Caco-2 (cell line): ENCODE results near the gene SLC1A3. TPM values are rescaled to one million over a fixed set of nuclear protein-coding genes. Genes with fewer than 3 reads are reported as not detected.

Source experiments
- BruUV-seq: library from RNA; stranded (reverse); fragments of 400-500 nt; replicated peaks from 2 replicates; lab custom pipeline; 2021; lab: Mats Ljungman, UMichigan
- CTCF ChIA-PET: fragments of 300-600 bp; sonication (Branson Sonifier 250); formaldehyde crosslinking; loops from one replicate; lab custom pipeline; 2022; ENCODE audit warnings: antibody characterized with exemption; lab: Charles Lee
- POLR2A ChIA-PET: fragments of 300-600 bp; sonication (Branson Sonifier 250); formaldehyde crosslinking; loops from one replicate; lab custom pipeline; 2022; ENCODE audit warnings: antibody characterized with exemption; lab: Charles Lee
- DNase-seq, 2 experiments: peaks; one replicate each; pipeline versions ENCODE4 v3.0.0 to v3.0.0-alpha.2; 2020 to 2022
- H3K27me3 ChIP-seq: replicated peaks from 2 replicates; pipeline ENCODE4 v1.6.0; 2011; ENCODE audit warnings: low read length; ENCODE audit not compliant: control insufficient read depth, insufficient read depth
- H3K36me3 ChIP-seq: 2 replicates; pipeline ENCODE4 v1.5.1; 2011; ENCODE audit warnings: low read length; ENCODE audit not compliant: control insufficient read depth, insufficient read depth
- H3K4me1 ChIP-seq: fragments of 250-450 bp; sonication (Bioruptor Pico); 2 replicates; pipeline ENCODE4 v1.5.1; 2020; ENCODE audit warnings: mild to moderate bottlenecking
- H3K4me3 ChIP-seq: 2 replicates; pipeline ENCODE4 v1.5.1; 2011; ENCODE audit warnings: low read depth, mild to moderate bottlenecking, control low read depth, low read length
- H3K9me3 ChIP-seq: fragments of 250-450 bp; sonication (Bioruptor Pico); 2 replicates; pipeline ENCODE4 v1.5.1; 2020; ENCODE audit warnings: mild to moderate bottlenecking, moderate library complexity
- H3K27ac Mint-ChIP-seq: one replicate; pipeline ENCODE4 v1.8.0; 2022; ENCODE audit warnings: mixed read lengths; ENCODE audit not compliant: unreplicated experiment
- H3K27me3 Mint-ChIP-seq: one replicate; pipeline ENCODE4 v1.8.0; 2022; ENCODE audit warnings: mixed read lengths; ENCODE audit not compliant: insufficient read depth, unreplicated experiment
- H3K36me3 Mint-ChIP-seq: one replicate; pipeline ENCODE4 v1.8.0; 2022; ENCODE audit warnings: mild to moderate bottlenecking, mixed read lengths; ENCODE audit not compliant: insufficient read depth, unreplicated experiment
- H3K4me1 Mint-ChIP-seq: one replicate; pipeline ENCODE4 v1.8.0; 2022; ENCODE audit warnings: low read depth, mixed read lengths; ENCODE audit not compliant: unreplicated experiment
- H3K4me3 Mint-ChIP-seq: one replicate; pipeline ENCODE4 v1.8.0; 2022; ENCODE audit warnings: mild to moderate bottlenecking, moderate library complexity, mixed read lengths; ENCODE audit not compliant: unreplicated experiment
- H3K9me3 Mint-ChIP-seq: one replicate; pipeline ENCODE4 v1.8.0; 2022; ENCODE audit warnings: mixed read lengths; ENCODE audit not compliant: unreplicated experiment
- intact Hi-C: fragments of 100-400 bp; cut with micrococcal nuclease; formaldehyde crosslinking; loops from one replicate; pipeline ENCODE4 v1.10.0; 2022; ENCODE audit not compliant: unreplicated experiment
- total RNA-seq: library from RNA; stranded (reverse); gene quantifications from 2 replicates; pipeline ENCODE4 v1.2.3, GENCODE V29; 2022
- TF ChIP-seq, protein P1 (sequence below), 2 experiments: fragments of 200-600 bp in 1 of 2; IDR thresholded peaks; 1 replicate in 1 of 2; 2 replicates in 1 of 2; pipeline versions ENCODE4 v1.5.1 to v1.8.0; 2011 to 2022; ENCODE audit warnings: antibody characterized with exemption in 1 of 2, control low read depth in 1 of 2, inconsistent platforms in 1 of 2, low read depth in 1 of 2, low read length in 1 of 2, mild to moderate bottlenecking in 1 of 2, moderate library complexity in 1 of 2; ENCODE audit not compliant: insufficient read depth in 1 of 2, severe bottlenecking in 1 of 2, unreplicated experiment in 1 of 2

SLC1A3 gene
- total RNA-seq, 1 experiment from 2014 or later = 178 TPM

GRCh38 chr5:36689225-36689624 is 82.8 kb downstream of the SLC1A3 start:
- BruUV-seq = no TSS peak
- H3K36me3 ChIP-seq = no peaks in the 10 kb centered on the region; the same call in 1 of the 2 replicates
- H3K9me3 ChIP-seq = no peaks in the 10 kb centered on the region
- Mint-ChIP-seq H3K9me3 (no peaks in the 10 kb centered on the region), H3K27me3 (no peaks in the 10 kb centered on the region), H3K4me3 (peak overlapping the region; percentile 75), H3K36me3 (peaks cover 42% of the 10 kb centered on the region), H3K4me1 (peaks cover 6% of the 10 kb centered on the region), H3K27ac (no peak overlapping the region)
- no peak overlapping the region for H3K4me3 ChIP-seq
- POLR2A ChIA-PET = no interaction called here
- TF ChIP-seq, protein P1, sequence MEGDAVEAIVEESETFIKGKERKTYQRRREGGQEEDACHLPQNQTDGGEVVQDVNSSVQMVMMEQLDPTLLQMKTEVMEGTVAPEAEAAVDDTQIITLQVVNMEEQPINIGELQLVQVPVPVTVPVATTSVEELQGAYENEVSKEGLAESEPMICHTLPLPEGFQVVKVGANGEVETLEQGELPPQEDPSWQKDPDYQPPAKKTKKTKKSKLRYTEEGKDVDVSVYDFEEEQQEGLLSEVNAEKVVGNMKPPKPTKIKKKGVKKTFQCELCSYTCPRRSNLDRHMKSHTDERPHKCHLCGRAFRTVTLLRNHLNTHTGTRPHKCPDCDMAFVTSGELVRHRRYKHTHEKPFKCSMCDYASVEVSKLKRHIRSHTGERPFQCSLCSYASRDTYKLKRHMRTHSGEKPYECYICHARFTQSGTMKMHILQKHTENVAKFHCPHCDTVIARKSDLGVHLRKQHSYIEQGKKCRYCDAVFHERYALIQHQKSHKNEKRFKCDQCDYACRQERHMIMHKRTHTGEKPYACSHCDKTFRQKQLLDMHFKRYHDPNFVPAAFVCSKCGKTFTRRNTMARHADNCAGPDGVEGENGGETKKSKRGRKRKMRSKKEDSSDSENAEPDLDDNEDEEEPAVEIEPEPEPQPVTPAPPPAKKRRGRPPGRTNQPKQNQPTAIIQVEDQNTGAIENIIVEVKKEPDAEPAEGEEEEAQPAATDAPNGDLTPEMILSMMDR (IDR thresholded peaks at IDR 0.05; ENCODE audit: insufficient read depth in 1 of 2, low read depth in 1 of 2, low read length in 1 of 2, severe bottlenecking in 1 of 2, unreplicated experiment in 1 of 2) = no peak
- H3K27me3 ChIP-seq = no peaks in the 10 kb centered on the region
- H3K4me1 ChIP-seq = peaks cover 9% of the 10 kb centered on the region; the same call in 1 of the 2 replicates
- DNase-seq = no peak
- CTCF ChIA-PET = interaction anchor here (0.6 to 1.8 kb wide), 3 partner anchors 11 to 39 kb away, joined by 3 to 5 read pairs (median 4); no protein-coding TSS in a partner anchor
- intact Hi-C loops = no loop called here

GRCh38 chr5:36690041-36690961 is 83.9 kb downstream of the SLC1A3 start:
- Histone ChIP-seq H3K27me3 (no peaks in the 10 kb centered on the region), H3K4me3 (peak overlapping the region; percentile 71)

More at GRCh38 chr5:36690041-36690961, 83.9 kb downstream of the SLC1A3 start:
- Mint-ChIP-seq H3K27ac (peak overlapping the region; percentile 28), H3K27me3 (no peaks in the 10 kb centered on the region), H3K4me3 (peak overlapping the region; percentile 75), H3K9me3 (no peaks in the 10 kb centered on the region), H3K36me3 (peaks cover 33% of the 10 kb centered on the region), H3K4me1 (peaks cover 10% of the 10 kb centered on the region)
- DNase-seq = peak; percentile 90 to 91
- Histone ChIP-seq H3K9me3 (no peaks in the 10 kb centered on the region), H3K4me1 (peaks cover 14% of the 10 kb centered on the region; the same call in 1 of the 2 replicates), H3K36me3 (no peaks in the 10 kb centered on the region; the same call in 1 of the 2 replicates)
- ChIA-PET POLR2A (interaction anchor here (0.5 to 1.0 kb wide), 6 partner anchors 23 to 298 kb away, joined by 3 to 7 read pairs (median 4); no protein-coding TSS in a partner anchor), CTCF (interaction anchor here (0.6 to 1.8 kb wide), 28 partner anchors 9 to 863 kb away, joined by 3 to 24 read pairs (median 4); partner anchors contain the start of gene SLC1A3)
- intact Hi-C loops = loop anchor here (1.0 to 10.0 kb wide), 7 partner anchors 22 to 616 kb away; partner anchors contain the start of genes NADK2 and SLC1A3
- TSS peak; percentile 60 for BruUV-seq
- TF ChIP-seq, protein P1 (IDR thresholded peaks at IDR 0.05; ENCODE audit: insufficient read depth in 1 of 2, low read depth in 1 of 2, low read length in 1 of 2, severe bottlenecking in 1 of 2, unreplicated experiment in 1 of 2) = peak; percentile 80 to 91
